Spleen (tissue), 7 donors: ENCODE results near the gene FBLN2.

Experiments
- POLR2AphosphoS5 ChIP-seq, 3 donors: sonication (generic); formaldehyde crosslinking; IDR thresholded peaks; one replicate each; pipeline ENCODE4 v1.5.1; 2017; ENCODE audit warnings: antibody characterized with exemption in 3 of 3
- TF ChIP-seq, protein P1 (sequence below), 11 experiments: fragments of 200-600 bp in 7 of 11; fragments of 450-650 bp in 4 of 11; sonication (generic) in 4 of 11; IDR thresholded peaks in 8 of 11; conservative IDR thresholded peaks in 3 of 11; 1 replicate in 7 of 11; 2 replicates in 4 of 11; pipeline versions ENCODE4 v1.4.0 to v1.8.0; 2016 to 2021; ENCODE audit warnings: antibody characterized with exemption in 11 of 11, inconsistent platforms in 4 of 11, mild to moderate bottlenecking in 1 of 11
- donor health status: DM: no; HTN: no; CAD: no; lungs with moderate emphysema.
- donor health status: DM: no; HTN: no; CAD: no.
- donor health status: DM: no; HTN: no; CAD: no.

DNA sequence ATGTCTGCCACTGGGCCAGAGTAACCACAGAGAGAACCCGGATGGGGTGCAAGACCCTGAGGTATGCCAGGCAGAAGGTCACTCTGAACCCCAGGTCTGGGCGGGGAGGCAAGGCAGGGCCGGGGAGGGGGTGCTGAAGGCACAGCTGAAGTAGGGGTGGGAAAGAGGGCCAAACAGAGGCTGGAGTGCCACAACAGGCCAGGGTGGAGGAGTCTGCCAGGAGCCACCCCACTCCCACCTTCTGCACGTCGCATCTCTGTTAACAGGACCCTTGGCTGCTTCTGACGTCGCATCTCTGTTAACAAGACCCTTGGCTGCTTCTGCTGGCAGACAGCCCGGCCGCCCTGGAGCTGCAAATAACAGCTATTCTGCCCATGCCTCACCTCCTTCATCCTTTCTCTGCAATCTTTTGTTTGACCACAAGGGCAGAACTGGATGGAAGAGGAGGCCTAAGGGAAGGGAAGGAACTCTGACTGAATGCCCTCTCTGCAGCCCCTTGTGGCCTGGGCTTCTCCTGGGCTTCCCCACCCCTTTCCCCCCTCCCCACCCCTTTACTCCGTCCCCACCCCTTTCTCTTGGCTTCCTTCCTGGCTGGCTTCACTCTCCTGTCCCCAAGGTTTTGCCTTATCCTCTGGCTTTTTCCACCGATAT is 20.6 kb upstream of the FBLN2 start:
- TF ChIP-seq POLR2AphosphoS5 (IDR thresholded peaks at IDR 0.05), result no peak
- TF ChIP-seq, protein P1, sequence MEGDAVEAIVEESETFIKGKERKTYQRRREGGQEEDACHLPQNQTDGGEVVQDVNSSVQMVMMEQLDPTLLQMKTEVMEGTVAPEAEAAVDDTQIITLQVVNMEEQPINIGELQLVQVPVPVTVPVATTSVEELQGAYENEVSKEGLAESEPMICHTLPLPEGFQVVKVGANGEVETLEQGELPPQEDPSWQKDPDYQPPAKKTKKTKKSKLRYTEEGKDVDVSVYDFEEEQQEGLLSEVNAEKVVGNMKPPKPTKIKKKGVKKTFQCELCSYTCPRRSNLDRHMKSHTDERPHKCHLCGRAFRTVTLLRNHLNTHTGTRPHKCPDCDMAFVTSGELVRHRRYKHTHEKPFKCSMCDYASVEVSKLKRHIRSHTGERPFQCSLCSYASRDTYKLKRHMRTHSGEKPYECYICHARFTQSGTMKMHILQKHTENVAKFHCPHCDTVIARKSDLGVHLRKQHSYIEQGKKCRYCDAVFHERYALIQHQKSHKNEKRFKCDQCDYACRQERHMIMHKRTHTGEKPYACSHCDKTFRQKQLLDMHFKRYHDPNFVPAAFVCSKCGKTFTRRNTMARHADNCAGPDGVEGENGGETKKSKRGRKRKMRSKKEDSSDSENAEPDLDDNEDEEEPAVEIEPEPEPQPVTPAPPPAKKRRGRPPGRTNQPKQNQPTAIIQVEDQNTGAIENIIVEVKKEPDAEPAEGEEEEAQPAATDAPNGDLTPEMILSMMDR (IDR thresholded peaks at IDR 0.05 in 8 of 11, conservative IDR thresholded peaks at IDR 0.05 in 3 of 11), result no peak
